Head of caudate nucleus (tissue), 42 donors: ENCODE measurements around the gene BCAS4.
"Not testable (repeated sequence)": the region's sequence is repeated elsewhere in the genome, so short reads cannot be mapped to it uniquely, and the experiment has no call there.

Experiments used
- DNase-seq, 42 donors: peaks; one replicate each; pipeline versions ENCODE4 v3.0.0 to v3.0.0-alpha.2; 2020 to 2021; ENCODE audit warnings: mixed read lengths in 7 of 42
- intact Hi-C: fragments of 100-400 bp; cut with DNase I; formaldehyde crosslinking; loops from one replicate; pipeline ENCODE4 v1.15.0; 2022

BCAS4 gene

DNA sequence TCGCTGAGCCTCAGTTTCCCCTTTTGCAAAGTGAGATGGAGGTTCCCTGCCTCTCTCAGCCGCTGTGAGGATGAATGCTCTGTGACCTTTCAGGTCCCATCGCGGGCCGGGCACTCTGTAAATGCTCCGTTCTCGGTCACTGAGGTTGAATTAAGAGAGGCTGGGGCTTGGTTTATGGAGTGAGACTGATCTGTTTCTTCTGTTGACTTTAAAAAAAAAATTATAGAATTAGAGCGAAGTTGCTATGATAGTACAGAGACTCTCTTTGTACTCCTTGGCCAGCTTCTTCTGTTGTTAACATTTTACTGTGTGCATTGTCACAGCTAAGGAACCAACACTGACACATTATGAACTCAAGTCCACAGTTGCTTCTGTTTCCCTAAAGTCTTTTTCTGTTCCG, 72.0 kb downstream of the BCAS4 start:
- no peak for DNase-seq
- intact Hi-C loops = no loop called here

GRCh38 chr20:50867805-50868204, 72.9 kb downstream of the BCAS4 start:
- intact Hi-C loops = no loop called here
- DNase-seq = no peak

DNA sequence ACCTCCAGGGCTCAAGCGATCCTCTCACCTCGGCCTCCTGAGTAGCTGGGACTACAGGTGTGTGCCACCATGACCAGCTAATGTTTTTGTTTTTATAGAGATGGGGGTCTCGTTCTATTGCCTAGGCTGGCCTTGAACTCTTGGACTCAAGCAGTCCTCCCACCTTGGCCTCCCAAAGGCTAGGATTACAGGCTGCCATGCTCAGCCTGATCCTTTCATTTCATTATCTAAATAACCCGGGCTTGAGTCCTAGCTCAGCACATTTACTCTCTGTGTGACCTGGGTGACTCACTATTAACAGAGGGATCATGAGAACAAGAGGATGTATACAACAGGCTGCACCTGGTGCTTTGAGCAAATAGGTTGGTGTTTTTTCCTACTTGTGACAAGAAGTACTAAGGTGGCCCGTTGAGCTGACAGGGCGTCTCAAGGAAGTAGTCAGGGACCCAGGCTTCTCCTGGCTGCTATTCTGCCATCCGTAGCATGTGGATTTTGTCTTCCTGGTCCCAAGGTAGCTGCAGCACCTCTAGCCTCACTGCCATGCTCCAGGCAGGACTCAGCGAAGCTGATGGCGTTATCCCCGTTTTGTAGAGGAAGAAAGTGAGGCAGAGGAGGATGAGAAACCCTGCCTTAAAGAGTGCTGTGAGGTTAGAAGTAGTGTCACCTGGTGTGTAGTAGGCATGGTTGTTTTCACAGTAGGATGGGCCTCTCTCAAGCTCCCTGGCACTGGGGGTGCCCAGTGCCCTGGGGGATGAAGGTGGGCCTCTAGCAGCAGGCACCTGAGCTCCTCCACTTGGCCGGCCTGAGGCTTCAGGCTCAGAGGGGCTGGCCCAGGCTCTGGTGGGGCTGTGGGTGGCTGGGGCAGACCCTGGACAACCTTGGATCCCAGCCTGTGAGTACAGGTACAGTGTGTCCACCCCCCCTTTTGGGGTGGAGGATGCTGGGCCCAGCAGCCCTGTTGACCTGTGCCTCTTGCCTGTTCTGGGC, 73.9 kb downstream of the BCAS4 start:
- intact Hi-C loops = no loop called here
- DNase-seq = no peak

GRCh38 chr20:50870561-50871161, 75.8 kb downstream of the BCAS4 start:
- no peak for DNase-seq
- intact Hi-C loops = no loop called here

DNA sequence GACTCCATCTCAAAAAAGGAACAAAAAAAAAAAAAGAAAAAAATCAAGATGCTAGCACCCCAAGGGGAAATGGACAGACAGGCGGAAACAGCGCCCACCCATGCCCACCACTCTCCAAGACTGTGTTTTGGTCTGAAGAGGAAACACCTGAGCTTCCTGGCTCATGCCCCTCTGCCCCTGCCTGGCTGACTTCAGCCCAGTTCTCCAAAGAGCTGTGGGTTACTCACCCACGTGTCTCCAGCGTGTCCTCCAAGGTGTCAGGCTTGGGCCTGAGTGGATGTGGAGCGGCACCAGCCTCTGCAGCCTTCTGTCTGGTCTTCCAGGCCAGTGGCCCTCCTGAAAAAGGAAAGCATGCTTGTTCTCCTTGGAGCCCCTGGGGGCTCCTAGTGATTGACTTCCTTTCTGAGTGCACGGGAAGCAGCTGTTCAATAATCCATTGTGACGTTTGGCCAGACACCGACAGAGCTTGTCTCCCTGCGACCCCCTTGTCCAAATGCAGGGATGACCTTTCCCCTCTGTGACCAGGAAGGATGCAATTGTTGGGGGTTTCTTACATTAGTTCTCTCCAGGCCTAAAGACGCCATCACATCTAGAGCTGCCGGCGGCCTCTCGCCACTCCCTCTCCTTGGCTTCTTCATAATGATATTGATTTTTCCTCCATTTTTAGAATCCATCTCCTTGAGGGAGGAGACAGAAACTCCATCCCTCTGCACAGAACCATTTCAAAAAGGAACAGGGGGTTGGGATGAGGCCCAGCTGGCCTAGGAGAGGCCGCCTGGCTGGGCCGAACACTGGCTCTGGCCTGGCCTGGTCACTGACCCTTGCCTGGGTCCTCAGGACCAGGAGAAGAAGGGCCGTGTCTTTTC, 77.9 kb downstream of the BCAS4 start:
- intact Hi-C loops = no loop called here
- DNase-seq = no peak

DNA sequence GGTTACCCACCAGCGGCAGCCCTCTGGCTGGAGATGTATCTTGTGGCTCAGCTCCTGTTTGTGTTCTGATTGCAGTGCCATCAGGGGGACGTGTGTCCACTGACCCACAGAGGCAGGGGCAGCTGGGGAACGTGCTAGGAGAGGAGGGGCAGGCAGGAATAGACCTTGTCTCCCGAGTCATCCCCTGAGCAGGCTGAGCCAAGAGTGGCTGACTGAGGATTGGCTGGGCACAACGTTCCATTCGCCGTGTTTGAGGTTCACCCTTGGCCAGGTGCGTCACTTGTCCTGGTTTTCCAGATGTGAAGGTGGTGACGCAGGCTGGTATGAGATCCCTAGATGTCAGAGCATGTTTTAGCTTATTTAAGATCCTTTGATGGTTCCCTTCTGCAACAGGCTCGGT, 78.7 kb downstream of the BCAS4 start:
- intact Hi-C loops = no loop called here
- DNase-seq = peak in 1 of 42 donors; percentile 3

GRCh38 chr20:50874111-50874757, 79.4 kb downstream of the BCAS4 start:
- intact Hi-C loops = no loop called here
- DNase-seq = no peak

- intact Hi-C loops = no loop called here
- DNase-seq = peak in 1 of 42 donors; percentile 31
Measured at GRCh38 chr20:50874758-50875665, 80.2 kb downstream of the BCAS4 start.

GRCh38 chr20:50876063-50876685, 81.3 kb downstream of the BCAS4 start:
- intact Hi-C loops = no loop called here
- DNase-seq = peak in 1 of 42 donors; percentile 24

DNA sequence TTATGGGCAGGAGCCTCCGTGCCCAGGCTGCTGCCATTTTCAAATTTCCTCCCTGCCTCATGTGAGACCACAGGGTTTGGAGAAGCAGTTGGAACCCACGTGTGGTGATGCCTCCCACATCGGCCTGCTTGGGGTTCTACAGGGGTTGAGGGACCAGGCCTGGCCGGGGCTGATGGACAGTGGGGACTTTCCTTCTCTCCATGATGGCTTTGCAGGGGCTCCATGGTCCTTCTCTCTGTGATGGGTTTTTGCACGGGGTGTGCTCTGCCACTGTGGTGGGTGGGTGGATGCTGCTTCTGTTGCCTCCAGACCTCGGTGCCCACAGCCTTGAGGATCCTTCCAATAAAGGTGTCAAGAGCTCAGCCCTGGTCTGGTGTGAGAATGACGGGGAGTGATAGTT, 82.0 kb downstream of the BCAS4 start:
- peak in 1 of 42 donors; percentile 13 for DNase-seq

DNA sequence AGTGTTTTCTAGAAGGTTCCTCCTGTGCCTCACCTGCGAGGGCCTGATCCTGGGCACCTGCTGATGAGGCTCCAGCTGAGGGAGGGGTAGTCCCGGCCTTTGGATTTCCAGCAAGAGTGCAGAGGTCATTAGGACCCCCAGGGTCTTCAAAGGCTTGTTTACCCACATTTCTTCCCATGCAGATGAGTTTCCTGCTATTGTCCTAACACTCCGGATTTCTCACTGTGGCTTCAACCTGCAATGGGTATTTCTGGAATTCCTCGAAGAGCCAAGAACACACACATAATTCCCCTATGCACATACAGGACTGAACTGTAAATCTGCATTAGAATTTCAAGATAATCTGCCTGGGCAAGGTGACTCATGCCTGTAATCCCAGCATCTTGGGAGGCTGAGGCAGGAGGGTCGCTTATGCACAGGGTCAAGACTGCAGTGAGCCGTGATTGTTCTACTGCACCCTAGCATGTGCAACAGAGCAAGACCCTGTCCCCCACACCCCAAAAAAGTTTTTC, 82.4 kb downstream of the BCAS4 start:
- intact Hi-C loops = no loop called here
- no peak for DNase-seq

More for the DNA sequence above, 82.0 kb downstream of the BCAS4 start:
- intact Hi-C loops = no loop called here

DNA sequence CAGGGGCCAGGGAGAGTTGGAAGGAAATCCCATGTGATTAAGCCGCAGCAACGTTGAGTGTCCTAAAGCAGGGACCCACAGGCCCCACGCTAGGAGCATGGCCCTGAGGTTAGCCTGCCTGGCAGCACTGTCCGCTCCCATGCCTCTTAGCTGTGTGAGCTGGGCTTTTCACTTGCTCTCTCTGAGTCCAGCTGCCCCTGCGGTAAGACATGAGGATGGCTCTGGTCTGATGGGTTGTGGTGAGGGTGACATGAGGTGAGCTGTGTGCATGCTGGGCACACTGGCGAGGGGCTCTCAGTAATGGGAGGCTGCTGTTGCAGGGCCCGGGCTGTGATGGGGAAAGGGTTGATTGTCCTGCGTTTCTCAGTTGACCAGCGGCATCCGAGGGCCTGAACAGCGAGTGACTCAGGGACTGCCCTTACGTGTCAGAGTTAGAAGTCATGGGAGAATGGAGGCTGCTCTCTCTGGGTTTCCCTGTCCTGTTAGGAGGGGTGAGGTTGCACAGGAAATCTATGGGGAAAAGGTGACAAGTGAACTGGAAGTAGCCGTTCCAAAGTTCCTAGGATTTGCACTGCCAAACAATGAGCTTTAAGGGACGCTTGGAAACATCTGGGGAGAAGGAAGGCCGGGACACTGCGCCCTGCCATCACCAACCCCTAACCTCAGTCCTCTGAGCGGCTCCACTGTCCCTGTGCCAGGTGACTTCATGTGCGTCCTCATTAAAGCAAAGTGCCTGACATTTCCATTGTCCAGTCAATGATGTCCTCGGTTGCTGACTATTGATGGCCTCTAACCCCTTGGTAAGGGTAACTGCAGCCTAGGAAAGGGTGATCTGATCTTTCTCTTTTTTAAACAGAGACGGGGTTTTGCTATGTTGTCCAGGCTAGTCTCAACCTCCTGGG, 85.0 kb downstream of the BCAS4 start:
- DNase-seq = peak in 2 of 42 donors; percentile 7 to 21

GRCh38 chr20:50881759-50882424, 87.0 kb downstream of the BCAS4 start:
- peak in 2 of 42 donors; percentile 3 to 28 for DNase-seq
- intact Hi-C loops = not testable (repeated sequence)

More for the DNA sequence above, 85.0 kb downstream of the BCAS4 start:
- intact Hi-C loops = no loop called here

DNA sequence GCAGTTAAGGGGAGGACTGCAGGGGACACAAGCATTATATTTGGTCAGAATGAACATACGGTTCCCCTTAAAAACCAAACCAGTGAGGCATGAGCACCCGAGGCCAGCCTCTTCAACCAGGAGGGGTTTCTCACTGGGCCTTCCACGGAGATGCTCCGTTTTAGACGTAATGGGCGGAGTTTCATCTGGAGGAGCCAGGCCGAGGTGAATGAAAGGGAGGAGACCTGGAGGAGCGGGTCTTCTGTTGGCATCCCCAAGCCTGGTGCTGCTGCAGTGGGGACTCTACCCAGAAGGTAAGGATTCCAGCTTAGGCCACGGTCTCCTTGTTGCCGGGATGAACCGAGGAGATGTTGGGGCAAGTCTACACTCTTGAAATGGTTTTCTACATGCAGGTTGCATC, 89.0 kb downstream of the BCAS4 start:
- intact Hi-C loops = no loop called here
- peak in 1 of 42 donors; percentile 16 for DNase-seq

DNA sequence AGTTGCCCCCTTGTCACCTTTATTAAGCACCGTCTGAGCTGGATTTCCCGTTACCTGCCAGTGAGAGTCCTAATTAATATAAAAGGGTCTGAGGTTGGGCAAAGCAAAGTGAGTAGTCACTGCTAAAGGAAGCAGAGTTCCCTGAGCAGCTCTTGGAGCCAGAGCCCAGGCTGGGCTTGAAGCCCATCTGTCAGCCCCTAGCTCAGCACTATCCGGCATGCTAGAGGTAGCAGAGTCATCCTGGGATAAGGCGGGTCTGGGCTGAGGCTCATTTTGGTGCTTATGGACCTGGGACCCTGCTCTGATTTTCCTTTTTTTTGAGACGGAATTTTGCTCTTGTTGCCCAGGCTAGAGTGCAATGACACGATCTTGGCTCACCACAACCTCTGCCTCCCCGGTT, 90.2 kb downstream of the BCAS4 start:
- no peak for DNase-seq
- intact Hi-C loops = no loop called here

- intact Hi-C loops = no loop called here
- DNase-seq = no peak
Measured at GRCh38 chr20:50885781-50886180, 90.9 kb downstream of the BCAS4 start.
